GM12878 (cell line): ENCODE results near the gene BCAP31. TPM values are rescaled to one million over a fixed set of nuclear protein-coding genes. Genes with fewer than 3 reads are reported as not detected.

Experiments used
- ATAC-seq: fragments of 200-7000 bp; cut with Tn5 transposase; 3 replicates; pipeline ENCODE4 v1.9.1; 2020; ENCODE audit warnings: mild to moderate bottlenecking, moderate library complexity
- BruUV-seq: library from RNA; stranded (reverse); fragments of 400-500 nt; replicated peaks from 2 replicates; lab custom pipeline; 2021; lab: Mats Ljungman, UMichigan
- CTCF ChIA-PET: fragments of 300-600 bp; sonication (Branson Sonifier 250); formaldehyde crosslinking; extraction: SDS; loops from one replicate; lab custom pipeline; 2021; ENCODE audit warnings: inconsistent platforms; lab: Yijun Ruan, JAX
- POLR2A ChIA-PET: fragments of 350-600 bp; formaldehyde crosslinking; extraction: SDS; loops from one replicate; lab custom pipeline; 2021; ENCODE audit warnings: inconsistent platforms; lab: Charles Lee
- RAD21 ChIA-PET: fragments of 300-600 bp; sonication (Branson Sonifier 250); formaldehyde crosslinking; loops from one replicate; lab custom pipeline; 2023; ENCODE audit warnings: antibody characterized with exemption; ENCODE audit not compliant: unreplicated experiment; lab: Charles Lee
- SMC1A ChIA-PET: fragments of 300-600 bp; sonication (Branson Sonifier 250); formaldehyde crosslinking; loops from one replicate; lab custom pipeline; 2023; ENCODE audit not compliant: unreplicated experiment, uncharacterized antibody; lab: Charles Lee
- DNase-seq: peaks from one replicate; pipeline ENCODE4 v3.0.0-alpha.2; 2011; ENCODE audit warnings: low read depth, low spot score
- FAIRE-seq: peaks from 3 replicates; lab custom pipeline; 2011; peaks lifted over from hg19 to GRCh38; lab: Jason Lieb, UNC
- H2AFZ ChIP-seq: 2 replicates; pipeline ENCODE4 v1.6.0; 2011; ENCODE audit warnings: low read depth, low read length, control low read depth; ENCODE audit not compliant: control insufficient read depth
- H3K27ac ChIP-seq: 2 replicates; pipeline ENCODE4 v1.5.1; 2011; ENCODE audit warnings: control low read depth; ENCODE audit not compliant: control insufficient read depth, insufficient read depth
- H3K27me3 ChIP-seq, 2 experiments: replicated peaks in 1 of 2; 2 replicates each; pipeline versions ENCODE4 v1.6.0 to v1.6.1; 2011; ENCODE audit warnings: low read length in 1 of 2; ENCODE audit not compliant: control insufficient read depth in 2 of 2, insufficient read depth in 2 of 2
- H3K36me3 ChIP-seq, 2 experiments: 2 replicates each; pipeline ENCODE4 v1.5.1; 2011; ENCODE audit warnings: low read length in 1 of 2; ENCODE audit not compliant: control insufficient read depth in 2 of 2, insufficient read depth in 2 of 2
- H3K4me1 ChIP-seq: 2 replicates; pipeline ENCODE4 v1.6.1; 2011; ENCODE audit warnings: mild to moderate bottlenecking, low read length, moderate library complexity, mixed read lengths; ENCODE audit not compliant: control insufficient read depth, insufficient read depth
- H3K4me2 ChIP-seq: 2 replicates; pipeline ENCODE4 v1.6.0; 2011; ENCODE audit warnings: control low read depth; ENCODE audit not compliant: control insufficient read depth, insufficient read depth
- H3K4me3 ChIP-seq: fragments of 200-600 bp; sonication (generic); 2 replicates; pipeline ENCODE4 v1.5.1; 2016
- H3K79me2 ChIP-seq: 2 replicates; pipeline ENCODE4 v1.6.0; 2011; ENCODE audit warnings: low read length; ENCODE audit not compliant: control insufficient read depth, insufficient read depth
- H3K9ac ChIP-seq: 2 replicates; pipeline ENCODE4 v1.8.0; 2011; ENCODE audit warnings: low read length, control low read depth, mixed read lengths; ENCODE audit not compliant: control insufficient read depth, insufficient read depth
- H3K9me3 ChIP-seq: replicated peaks from 3 replicates; pipeline ENCODE4 v1.5.1; 2011; ENCODE audit warnings: mild to moderate bottlenecking, low read length; ENCODE audit not compliant: control insufficient read depth, insufficient read depth
- H4K20me1 ChIP-seq: 2 replicates; pipeline ENCODE4 v1.6.0; 2011; ENCODE audit not compliant: control insufficient read depth, insufficient read depth
- RB1 ChIP-seq: fragments of 450-650 bp; formaldehyde crosslinking; IDR thresholded peaks from 2 replicates; pipeline ENCODE4 v1.6.1; 2017; ENCODE audit warnings: mild to moderate bottlenecking, borderline replicate concordance
- SMARCA5 ChIP-seq: fragments of 450-650 bp; IDR thresholded peaks from 2 replicates; pipeline ENCODE4 v1.6.1; 2017; ENCODE audit warnings: mild to moderate bottlenecking
- ZNF274 ChIP-seq: IDR thresholded peaks from one replicate; pipeline ENCODE4 v1.8.0; 2011; ENCODE audit not compliant: insufficient read length, insufficient read depth
- ZNF384 ChIP-seq: IDR thresholded peaks from 2 replicates; pipeline ENCODE4 v1.6.1; 2012; ENCODE audit warnings: low read depth, mild to moderate bottlenecking, low read length, improper control_type of control experiment, borderline replicate concordance
- WGBS: methylation state at CpG from one replicate; pipeline ENCODE4 v1.1.6; 2016; ENCODE audit warnings: low lambda C conversion rate; ENCODE audit not compliant: insufficient replicate concordance, insufficient coverage; ENCODE audit errors: missing lambda C conversion rate; 5-methylcytosine and 5-hydroxymethylcytosine counted together
- in situ Hi-C: fragments of 300-500 bp; cut with MboI; formaldehyde crosslinking; loops from 9 replicates; pipeline ENCODE4 v1.14.3; 2018; ENCODE audit warnings: mixed read lengths
- intact Hi-C: fragments of 100-400 bp; cut with micrococcal nuclease; formaldehyde crosslinking; loops from one replicate; pipeline ENCODE4 v1.14.2; 2022; ENCODE audit not compliant: unreplicated experiment
- polyA plus RNA-seq, 11 experiments: library from polyadenylated mRNA; depleted of rRNA in 4 of 11; unstranded in 6 of 11; stranded (reverse) in 5 of 11; fragments of >200 nt; fragmentation: Nextera tagmentation in 4 of 11; fragmentation: Illumina TruSeq in 1 of 11; extraction: Ambion mirVana in 4 of 11; extraction: Trizol in 1 of 11; gene quantifications; 1 replicate in 1 of 11; 2 replicates in 10 of 11; pipeline versions ENCODE4 v1.2.1 to v1.2.3, GENCODE V29; 2011 to 2016; ENCODE audit warnings: inconsistent platforms in 2 of 11, missing spikeins in 2 of 11, low read depth in 1 of 11
- total RNA-seq, 4 experiments: library from RNA; depleted of rRNA in 3 of 4; stranded (reverse); fragments of >200 nt in 3 of 4; fragmentation: Illumina TruSeq in 1 of 4; extraction: Trizol in 1 of 4; gene quantifications; 2 replicates each; pipeline versions ENCODE4 v1.2.1 to v1.2.3, GENCODE V29; 2013 to 2021
- TF ChIP-seq, protein P1 (sequence below): IDR thresholded peaks from 2 replicates; pipeline ENCODE4 v1.6.1; 2012; ENCODE audit warnings: mild to moderate bottlenecking, low read depth, low read length
- TF ChIP-seq, protein P2 (sequence below): fragments of 450-650 bp; IDR thresholded peaks from 2 replicates; pipeline ENCODE4 v1.6.1; 2017; ENCODE audit warnings: mild to moderate bottlenecking, moderate library complexity

Gene BCAP31
- total and polyA plus RNA-seq, 10 of the 15 experiments (the other 5 are each of a cell fraction or from before 2014, with no cell fraction given) = 63.1 to 246 (median 95.6) TPM

DNA sequence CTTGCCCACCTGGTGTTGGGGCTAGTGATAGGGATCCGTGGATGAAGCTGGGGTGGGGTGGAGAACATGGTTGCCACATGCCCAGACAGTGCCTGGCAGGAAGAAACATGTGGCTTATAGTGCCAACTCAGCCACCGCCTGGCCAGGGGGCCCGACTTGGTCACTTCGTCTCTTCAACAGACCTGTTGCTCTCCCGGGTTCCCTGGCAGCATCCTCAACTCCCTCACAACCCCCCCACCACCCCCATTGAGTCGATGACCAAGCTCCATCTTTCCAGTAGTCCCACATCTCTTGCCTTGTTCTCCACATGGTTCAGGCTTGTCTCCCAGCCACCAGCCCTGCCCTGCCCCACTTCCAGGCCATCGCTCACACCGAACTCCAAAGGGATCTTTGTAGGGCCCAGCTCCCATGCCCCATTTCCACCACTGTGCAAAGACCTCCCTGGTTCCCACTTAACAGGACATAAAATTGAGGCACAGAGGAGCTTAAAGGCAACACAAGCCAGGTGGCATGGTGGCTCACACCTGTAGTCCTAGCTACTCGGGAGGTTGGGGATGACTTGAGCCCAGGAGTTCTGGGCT, 58.4 kb downstream of the BCAP31 start:
- ChIA-PET RAD21 (interaction anchor here (3.7 kb wide), 1 partner anchor 126 kb away, joined by 26 read pairs; no protein-coding TSS in a partner anchor), SMC1A (interaction anchor here (0.9 kb wide), 1 partner anchor 83 kb away, joined by 3 read pairs; no protein-coding TSS in a partner anchor), POLR2A (no interaction called here)
- in situ Hi-C loops = no loop called here
- H3K79me2 ChIP-seq = no peaks in the 10 kb centered on the region
- no peak overlapping the region for H2AFZ ChIP-seq
- 38% methylated on average over 9 of the region's 9 CpGs for WGBS
- no peak overlapping the region for H3K27ac ChIP-seq
- no peaks in the 10 kb centered on the region for H3K27me3 ChIP-seq
- FAIRE-seq (no peak), DNase-seq (no peak)
- H3K4me1 ChIP-seq = no peaks in the 10 kb centered on the region
- no peak for TF ChIP-seq RB1
- no peak for TF ChIP-seq ZNF384
- no peak for TF ChIP-seq ZNF274
- TF ChIP-seq, protein P1, sequence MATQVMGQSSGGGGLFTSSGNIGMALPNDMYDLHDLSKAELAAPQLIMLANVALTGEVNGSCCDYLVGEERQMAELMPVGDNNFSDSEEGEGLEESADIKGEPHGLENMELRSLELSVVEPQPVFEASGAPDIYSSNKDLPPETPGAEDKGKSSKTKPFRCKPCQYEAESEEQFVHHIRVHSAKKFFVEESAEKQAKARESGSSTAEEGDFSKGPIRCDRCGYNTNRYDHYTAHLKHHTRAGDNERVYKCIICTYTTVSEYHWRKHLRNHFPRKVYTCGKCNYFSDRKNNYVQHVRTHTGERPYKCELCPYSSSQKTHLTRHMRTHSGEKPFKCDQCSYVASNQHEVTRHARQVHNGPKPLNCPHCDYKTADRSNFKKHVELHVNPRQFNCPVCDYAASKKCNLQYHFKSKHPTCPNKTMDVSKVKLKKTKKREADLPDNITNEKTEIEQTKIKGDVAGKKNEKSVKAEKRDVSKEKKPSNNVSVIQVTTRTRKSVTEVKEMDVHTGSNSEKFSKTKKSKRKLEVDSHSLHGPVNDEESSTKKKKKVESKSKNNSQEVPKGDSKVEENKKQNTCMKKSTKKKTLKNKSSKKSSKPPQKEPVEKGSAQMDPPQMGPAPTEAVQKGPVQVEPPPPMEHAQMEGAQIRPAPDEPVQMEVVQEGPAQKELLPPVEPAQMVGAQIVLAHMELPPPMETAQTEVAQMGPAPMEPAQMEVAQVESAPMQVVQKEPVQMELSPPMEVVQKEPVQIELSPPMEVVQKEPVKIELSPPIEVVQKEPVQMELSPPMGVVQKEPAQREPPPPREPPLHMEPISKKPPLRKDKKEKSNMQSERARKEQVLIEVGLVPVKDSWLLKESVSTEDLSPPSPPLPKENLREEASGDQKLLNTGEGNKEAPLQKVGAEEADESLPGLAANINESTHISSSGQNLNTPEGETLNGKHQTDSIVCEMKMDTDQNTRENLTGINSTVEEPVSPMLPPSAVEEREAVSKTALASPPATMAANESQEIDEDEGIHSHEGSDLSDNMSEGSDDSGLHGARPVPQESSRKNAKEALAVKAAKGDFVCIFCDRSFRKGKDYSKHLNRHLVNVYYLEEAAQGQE = no peak
- TF ChIP-seq, protein P2, sequence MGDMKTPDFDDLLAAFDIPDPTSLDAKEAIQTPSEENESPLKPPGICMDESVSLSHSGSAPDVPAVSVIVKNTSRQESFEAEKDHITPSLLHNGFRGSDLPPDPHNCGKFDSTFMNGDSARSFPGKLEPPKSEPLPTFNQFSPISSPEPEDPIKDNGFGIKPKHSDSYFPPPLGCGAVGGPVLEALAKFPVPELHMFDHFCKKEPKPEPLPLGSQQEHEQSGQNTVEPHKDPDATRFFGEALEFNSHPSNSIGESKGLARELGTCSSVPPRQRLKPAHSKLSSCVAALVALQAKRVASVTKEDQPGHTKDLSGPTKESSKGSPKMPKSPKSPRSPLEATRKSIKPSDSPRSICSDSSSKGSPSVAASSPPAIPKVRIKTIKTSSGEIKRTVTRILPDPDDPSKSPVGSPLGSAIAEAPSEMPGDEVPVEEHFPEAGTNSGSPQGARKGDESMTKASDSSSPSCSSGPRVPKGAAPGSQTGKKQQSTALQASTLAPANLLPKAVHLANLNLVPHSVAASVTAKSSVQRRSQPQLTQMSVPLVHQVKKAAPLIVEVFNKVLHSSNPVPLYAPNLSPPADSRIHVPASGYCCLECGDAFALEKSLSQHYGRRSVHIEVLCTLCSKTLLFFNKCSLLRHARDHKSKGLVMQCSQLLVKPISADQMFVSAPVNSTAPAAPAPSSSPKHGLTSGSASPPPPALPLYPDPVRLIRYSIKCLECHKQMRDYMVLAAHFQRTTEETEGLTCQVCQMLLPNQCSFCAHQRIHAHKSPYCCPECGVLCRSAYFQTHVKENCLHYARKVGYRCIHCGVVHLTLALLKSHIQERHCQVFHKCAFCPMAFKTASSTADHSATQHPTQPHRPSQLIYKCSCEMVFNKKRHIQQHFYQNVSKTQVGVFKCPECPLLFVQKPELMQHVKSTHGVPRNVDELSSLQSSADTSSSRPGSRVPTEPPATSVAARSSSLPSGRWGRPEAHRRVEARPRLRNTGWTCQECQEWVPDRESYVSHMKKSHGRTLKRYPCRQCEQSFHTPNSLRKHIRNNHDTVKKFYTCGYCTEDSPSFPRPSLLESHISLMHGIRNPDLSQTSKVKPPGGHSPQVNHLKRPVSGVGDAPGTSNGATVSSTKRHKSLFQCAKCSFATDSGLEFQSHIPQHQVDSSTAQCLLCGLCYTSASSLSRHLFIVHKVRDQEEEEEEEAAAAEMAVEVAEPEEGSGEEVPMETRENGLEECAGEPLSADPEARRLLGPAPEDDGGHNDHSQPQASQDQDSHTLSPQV = no peak
- TF ChIP-seq SMARCA5 = no peak
- TF ChIP-seq, all 136 proteins: peak for 0
- CTCF ChIA-PET = interaction anchor here (1.0 to 3.8 kb wide), 5 partner anchors 9 to 126 kb away, joined by 3 to 28 read pairs (median 4); no protein-coding TSS in a partner anchor
- Histone ChIP-seq H3K9me3 (no peaks in the 10 kb centered on the region; the same call in 2 of the 3 replicates), H4K20me1 (no peaks in the 10 kb centered on the region), H3K4me3 (no peak overlapping the region), H3K36me3 (no peaks in the 10 kb centered on the region), H3K9ac (no peak overlapping the region), H3K4me2 (no peak overlapping the region)
- BruUV-seq = no TSS peak
- no peak for ATAC-seq
- intact Hi-C loops = loop anchor here (5.0 kb wide), 1 partner anchor 54 kb away; no protein-coding TSS in a partner anchor
